Stimulated activated CD8-positive, alpha-beta memory T cell treated with anti-CD3 and anti-CD28 coated beads, Interleukin-4, amount 100 ng/mL, for 48 hours (primary cell): ENCODE data around the gene CDHR2.

Source experiments
- DNase-seq: peaks from one replicate; pipeline ENCODE4 v3.0.0-alpha.2; 2020

CDHR2 gene

DNA sequence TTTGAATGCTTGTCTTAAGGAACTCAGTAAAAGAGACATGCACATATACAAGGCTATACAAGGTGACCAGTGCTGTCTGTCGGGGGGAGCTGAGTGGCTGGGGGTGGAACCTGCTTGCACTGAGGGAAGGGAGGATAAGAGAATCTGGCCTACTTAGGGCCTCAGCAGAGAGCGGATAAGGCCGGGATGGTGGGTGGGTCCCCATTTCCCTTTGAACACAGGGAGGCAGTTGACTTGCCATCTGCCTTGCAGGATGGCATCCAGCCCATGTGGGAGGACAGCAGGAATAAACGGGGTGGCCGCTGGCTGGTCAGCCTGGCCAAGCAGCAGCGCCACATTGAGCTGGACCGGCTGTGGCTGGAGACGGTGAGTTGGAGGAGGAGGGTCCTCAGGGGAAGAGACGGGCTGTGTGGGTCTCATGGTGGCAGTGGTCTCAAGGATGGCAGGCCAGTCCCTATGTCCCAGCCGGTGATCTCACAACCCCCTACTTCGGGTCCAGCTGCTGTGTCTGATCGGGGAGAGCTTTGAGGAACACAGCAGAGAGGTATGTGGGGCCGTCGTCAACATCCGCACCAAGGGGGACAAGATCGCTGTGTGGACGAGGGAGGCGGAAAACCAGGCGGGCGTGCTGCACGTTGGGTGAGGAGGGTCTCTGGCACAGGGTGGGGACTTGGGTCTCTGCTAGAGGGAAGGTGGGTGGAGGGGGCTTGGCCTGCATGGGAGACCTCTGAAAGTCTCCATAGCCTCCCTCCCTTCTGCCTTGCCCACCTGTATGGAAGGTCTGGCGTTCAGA is 95.9 kb downstream of the CDHR2 start:
- no peak for DNase-seq
